HCT116 (cell line): ENCODE results near the gene HHIPL1. TPM values are rescaled to one million over a fixed set of nuclear protein-coding genes. Genes with fewer than 3 reads are reported as not detected.

Source experiments
- ATAC-seq: fragments of 200-7000 bp; cut with Tn5 transposase; 2 replicates; pipeline ENCODE4 v1.9.1; 2020; ENCODE audit warnings: mild to moderate bottlenecking, moderate library complexity
- BruUV-seq: library from RNA; stranded (reverse); fragments of 400-500 nt; replicated peaks from 2 replicates; lab custom pipeline; 2021; lab: Mats Ljungman, UMichigan
- CTCF ChIA-PET: fragments of 300-600 bp; sonication (Branson Sonifier 250); formaldehyde crosslinking; loops from one replicate; lab custom pipeline; 2021; ENCODE audit warnings: antibody characterized with exemption; lab: Charles Lee
- POLR2A ChIA-PET: fragments of 300-600, 350-600 bp; sonication (Branson Sonifier 250); formaldehyde crosslinking; loops from one replicate; lab custom pipeline; 2021; ENCODE audit warnings: antibody characterized with exemption; lab: Charles Lee
- RAD21 ChIA-PET, 2 experiments: fragments of 300-600 bp; sonication (Branson Sonifier 250); formaldehyde crosslinking; loops; one replicate each; lab custom pipeline; 2023; ENCODE audit warnings: low total read pairs in 2 of 2; ENCODE audit not compliant: uncharacterized antibody in 2 of 2, unreplicated experiment in 2 of 2, low non-redundant PET in 1 of 2; lab: Charles Lee
- DNase-seq: peaks from one replicate; pipeline ENCODE4 v3.0.0-alpha.2; 2010; ENCODE audit warnings: low read depth, low spot score
- H2AFZ ChIP-seq: fragments of 200-600 bp; shearing (Covaris generic), sonication (generic); 2 replicates; pipeline ENCODE4 v1.6.1; 2017; ENCODE audit warnings: low read depth, mixed run types, mixed read lengths, antibody characterized with exemption, low read length; ENCODE audit not compliant: poor library complexity, severe bottlenecking
- H3K27ac ChIP-seq: 2 replicates; pipeline ENCODE4 v1.5.1; 2012; ENCODE audit warnings: low read depth, low read length
- H3K27me3 ChIP-seq: fragments of 200-600 bp; sonication (generic); 2 replicates; pipeline ENCODE4 v1.6.1; 2016; ENCODE audit warnings: mixed run types, low read length, mixed read lengths; ENCODE audit not compliant: insufficient read depth
- H3K36me3 ChIP-seq, 2 experiments: fragments of 200-500 bp in 1 of 2; fragments of 200-600 bp in 1 of 2; sonication (Bioruptor generic) in 1 of 2; sonication (generic) in 1 of 2; 2 replicates each; pipeline versions ENCODE4 v1.5.1 to v1.6.1; 2014 to 2016; ENCODE audit warnings: low read length in 2 of 2, inconsistent platforms in 1 of 2, mixed read lengths in 1 of 2, mixed run types in 1 of 2; ENCODE audit not compliant: insufficient read depth in 2 of 2, control insufficient read depth in 1 of 2
- H3K4me1 ChIP-seq, 2 experiments: fragments of 200-600 bp in 1 of 2; sonication (generic) in 1 of 2; 2 replicates each; pipeline versions ENCODE4 v1.5.1 to v1.6.1; 2012 to 2017; ENCODE audit warnings: low read length in 2 of 2, inconsistent platforms in 1 of 2, mild to moderate bottlenecking in 1 of 2, mixed read lengths in 1 of 2, mixed run types in 1 of 2, moderate library complexity in 1 of 2; ENCODE audit not compliant: insufficient read depth in 2 of 2, control insufficient read depth in 1 of 2
- H3K4me2 ChIP-seq: fragments of 200-600 bp; sonication (generic); 2 replicates; pipeline ENCODE4 v1.6.1; 2017; ENCODE audit warnings: mixed run types, low read length, mixed read lengths
- H3K4me3 ChIP-seq, 2 experiments: fragments of 200-600 bp in 1 of 2; sonication (generic) in 1 of 2; replicated peaks in 1 of 2; 2 replicates each; pipeline ENCODE4 v1.5.1; 2011 to 2016; ENCODE audit warnings: low read length in 2 of 2, control low read depth in 1 of 2, low read depth in 1 of 2, mild to moderate bottlenecking in 1 of 2, mixed read lengths in 1 of 2, mixed run types in 1 of 2
- H3K79me2 ChIP-seq: fragments of 200-600 bp; sonication (generic); 2 replicates; pipeline ENCODE4 v1.6.1; 2017; ENCODE audit warnings: mild to moderate bottlenecking, mixed run types, low read length, moderate library complexity, mixed read lengths; ENCODE audit not compliant: insufficient read depth
- H3K9ac ChIP-seq: fragments of 200-600 bp; sonication (generic); 2 replicates; pipeline ENCODE4 v1.6.1; 2016; ENCODE audit warnings: low read length, mixed read lengths
- H3K9me2 ChIP-seq: fragments of 200-600 bp; sonication (generic), shearing (Covaris generic); 2 replicates; pipeline ENCODE4 v1.6.1; 2017; ENCODE audit warnings: mixed run types, mild to moderate bottlenecking, moderate library complexity; ENCODE audit not compliant: insufficient read depth
- H3K9me3 ChIP-seq, 2 experiments: fragments of 200-500 bp in 1 of 2; fragments of 200-600 bp in 1 of 2; sonication (Bioruptor generic) in 1 of 2; sonication (generic) in 1 of 2; 2 replicates each; pipeline ENCODE4 v1.6.1; 2014 to 2017; ENCODE audit warnings: low read length in 2 of 2, mixed read lengths in 2 of 2, inconsistent platforms in 1 of 2, low read depth in 1 of 2, mild to moderate bottlenecking in 1 of 2, mixed run types in 1 of 2, moderate library complexity in 1 of 2; ENCODE audit not compliant: control insufficient read depth in 1 of 2, insufficient read depth in 1 of 2
- H4K20me1 ChIP-seq: fragments of 200-600 bp; sonication (generic), shearing (Covaris generic); 2 replicates; pipeline ENCODE4 v1.6.1; 2017; ENCODE audit warnings: mixed run types, mild to moderate bottlenecking, moderate library complexity; ENCODE audit not compliant: insufficient read depth
- ATF3 ChIP-seq: IDR thresholded peaks from 2 replicates; pipeline ENCODE4 v1.6.1; 2012
- CBX3 ChIP-seq: IDR thresholded peaks from 2 replicates; pipeline ENCODE4 v1.6.1; 2012; ENCODE audit warnings: low read depth
- CTCF ChIP-seq, 3 experiments: fragments of 200-600 bp in 1 of 3; sonication (generic) in 1 of 3; IDR thresholded peaks in 2 of 3; conservative IDR thresholded peaks in 1 of 3; 2 replicates each; pipeline ENCODE4 v1.5.1; 2012 to 2017; ENCODE audit warnings: low read depth in 2 of 3, low read length in 2 of 3, antibody characterized with exemption in 1 of 3, borderline replicate concordance in 1 of 3, control low read depth in 1 of 3, mild to moderate bottlenecking in 1 of 3, mixed read lengths in 1 of 3, mixed run types in 1 of 3, moderate library complexity in 1 of 3; ENCODE audit not compliant: insufficient read depth in 1 of 3
- EGR1 ChIP-seq: IDR thresholded peaks from 2 replicates; pipeline ENCODE4 v1.6.1; 2012; ENCODE audit warnings: low read depth
- ELF1 ChIP-seq: IDR thresholded peaks from 2 replicates; pipeline ENCODE4 v1.6.1; 2012; ENCODE audit warnings: low read depth, borderline replicate concordance
- EZH2 ChIP-seq: fragments of 200-600 bp; sonication (generic); IDR thresholded peaks from 2 replicates; pipeline ENCODE4 v1.6.1; 2017; ENCODE audit warnings: antibody characterized with exemption, mixed run types
- EZH2phosphoT487 ChIP-seq: fragments of 200-600 bp; IDR thresholded peaks from 2 replicates; pipeline ENCODE4 v1.6.1; 2018; ENCODE audit warnings: antibody characterized with exemption, borderline replicate concordance
- JUND ChIP-seq: IDR thresholded peaks from 2 replicates; pipeline ENCODE4 v1.6.1; 2012
- MAX ChIP-seq: IDR thresholded peaks from 2 replicates; pipeline ENCODE4 v1.6.1; 2012
- POLR2A ChIP-seq: IDR thresholded peaks from 2 replicates; pipeline ENCODE4 v1.7.0; 2011; ENCODE audit warnings: borderline replicate concordance; ENCODE audit not compliant: insufficient read depth, insufficient read length; ENCODE audit errors: extremely low read depth
- POLR2AphosphoS5 ChIP-seq: IDR thresholded peaks from 2 replicates; pipeline ENCODE4 v1.6.1; 2011; ENCODE audit warnings: mild to moderate bottlenecking, low read depth, low read length, moderate library complexity
- RAD21 ChIP-seq: IDR thresholded peaks from 2 replicates; pipeline ENCODE4 v1.6.1; 2012; ENCODE audit warnings: low read depth, mild to moderate bottlenecking
- REST ChIP-seq: IDR thresholded peaks from 2 replicates; pipeline ENCODE4 v1.6.1; 2012; ENCODE audit warnings: low read depth
- SIN3A ChIP-seq: IDR thresholded peaks from 2 replicates; pipeline ENCODE4 v1.6.1; 2012; ENCODE audit warnings: low read depth
- SP1 ChIP-seq: IDR thresholded peaks from 2 replicates; pipeline ENCODE4 v1.6.1; 2012; ENCODE audit warnings: low read depth
- SRF ChIP-seq: IDR thresholded peaks from 2 replicates; pipeline ENCODE4 v1.6.1; 2012; ENCODE audit warnings: low read depth
- YY1 ChIP-seq: IDR thresholded peaks from 2 replicates; pipeline ENCODE4 v1.6.1; 2011; ENCODE audit warnings: low read length, low read depth, moderate library complexity, mild to moderate bottlenecking; ENCODE audit not compliant: insufficient replicate concordance; ENCODE audit errors: extremely low read depth
- ZFX ChIP-seq: fragments of 450-650 bp; IDR thresholded peaks from 2 replicates; pipeline ENCODE4 v1.6.1; 2017
- ZNF274 ChIP-seq: fragments of 200-500 bp; sonication (Bioruptor generic); IDR thresholded peaks from 2 replicates; pipeline ENCODE4 v1.6.1; 2014; ENCODE audit warnings: mild to moderate bottlenecking, low read depth, low read length, inconsistent platforms
- intact Hi-C: fragments of 100-400 bp; cut with micrococcal nuclease; formaldehyde crosslinking; loops from 2 replicates; pipeline ENCODE4 v1.10.0; 2022
- total RNA-seq: library from RNA; stranded (reverse); gene quantifications from one replicate; pipeline ENCODE4 v1.2.1, GENCODE V29; 2021; ENCODE audit not compliant: unreplicated experiment
- TF ChIP-seq, protein P1 (sequence below): IDR thresholded peaks from 2 replicates; pipeline ENCODE4 v1.6.1; 2011; ENCODE audit warnings: mild to moderate bottlenecking, low read length, moderate library complexity; ENCODE audit not compliant: insufficient replicate concordance; ENCODE audit errors: extremely low read depth

Gene HHIPL1
- total RNA-seq, 1 experiment from 2014 or later = not detected

- Histone ChIP-seq H3K9me3 (peaks cover 11 to 12% of the 10 kb centered on the region in 2 experiments; a peak in 2 of 4 replicates), H2AFZ (no peak overlapping the region), H3K27ac (no peak overlapping the region), H4K20me1 (no peaks in the 10 kb centered on the region), H3K36me3 (no peaks in the 10 kb centered on the region), H3K4me2 (no peak overlapping the region), H3K79me2 (no peaks in the 10 kb centered on the region), H3K27me3 (no peaks in the 10 kb centered on the region), H3K4me1 (no peaks in the 10 kb centered on the region), H3K4me3 (no peak overlapping the region), H3K9ac (no peak overlapping the region), H3K9me2 (no peaks in the 10 kb centered on the region)
- ChIA-PET POLR2A (no interaction called here), CTCF (no interaction called here), RAD21 (no interaction called here)
- ATAC-seq (no peak), DNase-seq (no peak)
- BruUV-seq = no TSS peak
- intact Hi-C loops = no loop called here
- TF ChIP-seq MAX = no peak
- no peak for TF ChIP-seq CBX3
- TF ChIP-seq SIN3A = no peak
- TF ChIP-seq YY1 = no peak
- no peak for TF ChIP-seq ZFX
- TF ChIP-seq SRF = no peak
- no peak for TF ChIP-seq RAD21
- no peak for TF ChIP-seq EGR1
- no peak for TF ChIP-seq REST
- TF ChIP-seq ELF1 = no peak
- no peak for TF ChIP-seq ATF3
- no peak for TF ChIP-seq POLR2AphosphoS5
- no peak for TF ChIP-seq CTCF (IDR thresholded peaks at IDR 0.05 in 2 of 3, conservative IDR thresholded peaks at IDR 0.05 in 1 of 3; ENCODE audit: borderline replicate concordance in 1 of 3, insufficient read depth in 1 of 3, low read depth in 2 of 3, low read length in 2 of 3)
- TF ChIP-seq EZH2phosphoT487 = no peak
- TF ChIP-seq SP1 = no peak
- TF ChIP-seq POLR2A = no peak
- TF ChIP-seq, protein P1, sequence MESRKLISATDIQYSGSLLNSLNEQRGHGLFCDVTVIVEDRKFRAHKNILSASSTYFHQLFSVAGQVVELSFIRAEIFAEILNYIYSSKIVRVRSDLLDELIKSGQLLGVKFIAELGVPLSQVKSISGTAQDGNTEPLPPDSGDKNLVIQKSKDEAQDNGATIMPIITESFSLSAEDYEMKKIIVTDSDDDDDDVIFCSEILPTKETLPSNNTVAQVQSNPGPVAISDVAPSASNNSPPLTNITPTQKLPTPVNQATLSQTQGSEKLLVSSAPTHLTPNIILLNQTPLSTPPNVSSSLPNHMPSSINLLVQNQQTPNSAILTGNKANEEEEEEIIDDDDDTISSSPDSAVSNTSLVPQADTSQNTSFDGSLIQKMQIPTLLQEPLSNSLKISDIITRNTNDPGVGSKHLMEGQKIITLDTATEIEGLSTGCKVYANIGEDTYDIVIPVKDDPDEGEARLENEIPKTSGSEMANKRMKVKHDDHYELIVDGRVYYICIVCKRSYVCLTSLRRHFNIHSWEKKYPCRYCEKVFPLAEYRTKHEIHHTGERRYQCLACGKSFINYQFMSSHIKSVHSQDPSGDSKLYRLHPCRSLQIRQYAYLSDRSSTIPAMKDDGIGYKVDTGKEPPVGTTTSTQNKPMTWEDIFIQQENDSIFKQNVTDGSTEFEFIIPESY = no peak
- TF ChIP-seq ZNF274 = no peak
- TF ChIP-seq EZH2 = no peak
- no peak for TF ChIP-seq JUND
Observed at GRCh38 chr14:99703381-99703780, 58.5 kb downstream of the HHIPL1 start.
